ENCODE data around the gene TOMM5. TPM values are rescaled to one million over a fixed set of nuclear protein-coding genes. Genes with fewer than 3 reads are reported as not detected.

TOMM5 gene
- total and polyA plus RNA-seq, 2 of the 4 experiments (the other 2 are of a cell fraction), result 159 to 206 TPM

DNA sequence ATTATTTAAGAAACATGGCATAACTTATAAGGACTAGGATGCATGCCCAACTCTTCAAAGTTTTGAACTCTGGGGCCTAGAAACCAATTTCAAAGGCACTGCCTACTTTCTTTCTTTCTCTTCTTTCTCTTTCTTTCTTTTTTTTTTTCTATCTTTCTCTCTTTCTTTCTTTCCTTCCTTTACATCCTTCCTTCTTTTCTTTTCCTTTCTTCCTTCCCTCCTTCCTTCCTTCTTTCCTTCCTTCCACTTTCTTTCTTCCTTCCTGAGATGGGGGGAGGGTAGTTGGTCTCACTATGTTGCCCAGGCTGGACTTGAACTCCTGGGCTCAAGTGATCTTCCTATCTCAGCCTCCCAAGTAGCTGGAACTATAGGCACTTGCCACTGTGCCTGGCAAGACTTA lies 15.9 kb upstream of the TOMM5 start:
- H2BK15ac ChIP-seq (ENCODE audit: low read depth, low read length), result no peak overlapping the region
- no peak for ATAC-seq (ENCODE audit: low read depth)
- H2AK9ac ChIP-seq (replicated peaks; ENCODE audit: low read depth, low read length, poor library complexity), result no peak overlapping the region
- no peaks in the 10 kb centered on the region for H3K9me3 ChIP-seq (ENCODE audit: control insufficient read depth, insufficient read depth, low read length)
- no peak for DNase-seq
- H3K9ac ChIP-seq (ENCODE audit: low read depth, low read length), result no peak overlapping the region
- H3K27me3 ChIP-seq (ENCODE audit: control insufficient read depth, insufficient read depth, low read length), result peaks cover 28% of the 10 kb centered on the region
- no peak overlapping the region for H3K27ac ChIP-seq (ENCODE audit: insufficient read depth, low read length)
- H3K4me2 ChIP-seq (ENCODE audit: low read depth, low read length), result no peak overlapping the region
- in situ Hi-C loops (cut with MboI; ENCODE audit: low sequenced_read_pairs), result no loop called here
- no peaks in the 10 kb centered on the region for H4K20me1 ChIP-seq (ENCODE audit: insufficient read depth, low read length)
- H3K4me3 ChIP-seq (ENCODE audit: insufficient read depth, low read depth, low read length), result no peak overlapping the region
- no peaks in the 10 kb centered on the region for H3K36me3 ChIP-seq (ENCODE audit: control insufficient read depth, insufficient read depth, low read length)
- no peak overlapping the region for H4K5ac ChIP-seq (ENCODE audit: low read depth, low read length)
- H2AK5ac ChIP-seq (ENCODE audit: low read depth, low read length), result no peak overlapping the region
- no peak for TF ChIP-seq CHD1 (IDR thresholded peaks at IDR 0.05; ENCODE audit: low read depth, low read length)
- TF ChIP-seq USF2 (IDR thresholded peaks at IDR 0.05; ENCODE audit: low read depth, low read length), result no peak
- no peak for TF ChIP-seq MAZ (IDR thresholded peaks at IDR 0.05; ENCODE audit: borderline replicate concordance, low read depth, low read length)
- TF ChIP-seq CEBPB (IDR thresholded peaks at IDR 0.05; ENCODE audit: low read depth, low read length), result no peak
- TF ChIP-seq, protein P1, sequence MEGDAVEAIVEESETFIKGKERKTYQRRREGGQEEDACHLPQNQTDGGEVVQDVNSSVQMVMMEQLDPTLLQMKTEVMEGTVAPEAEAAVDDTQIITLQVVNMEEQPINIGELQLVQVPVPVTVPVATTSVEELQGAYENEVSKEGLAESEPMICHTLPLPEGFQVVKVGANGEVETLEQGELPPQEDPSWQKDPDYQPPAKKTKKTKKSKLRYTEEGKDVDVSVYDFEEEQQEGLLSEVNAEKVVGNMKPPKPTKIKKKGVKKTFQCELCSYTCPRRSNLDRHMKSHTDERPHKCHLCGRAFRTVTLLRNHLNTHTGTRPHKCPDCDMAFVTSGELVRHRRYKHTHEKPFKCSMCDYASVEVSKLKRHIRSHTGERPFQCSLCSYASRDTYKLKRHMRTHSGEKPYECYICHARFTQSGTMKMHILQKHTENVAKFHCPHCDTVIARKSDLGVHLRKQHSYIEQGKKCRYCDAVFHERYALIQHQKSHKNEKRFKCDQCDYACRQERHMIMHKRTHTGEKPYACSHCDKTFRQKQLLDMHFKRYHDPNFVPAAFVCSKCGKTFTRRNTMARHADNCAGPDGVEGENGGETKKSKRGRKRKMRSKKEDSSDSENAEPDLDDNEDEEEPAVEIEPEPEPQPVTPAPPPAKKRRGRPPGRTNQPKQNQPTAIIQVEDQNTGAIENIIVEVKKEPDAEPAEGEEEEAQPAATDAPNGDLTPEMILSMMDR (conservative IDR thresholded peaks at IDR 0.05; ENCODE audit: low read depth, low read length), result no peak
- no peak for TF ChIP-seq BHLHE40 (IDR thresholded peaks at IDR 0.05; ENCODE audit: low read depth, low read length)
- TF ChIP-seq MXI1 (IDR thresholded peaks at IDR 0.05; ENCODE audit: borderline replicate concordance, low read depth, low read length), result no peak
- TF ChIP-seq RCOR1 (IDR thresholded peaks at IDR 0.05; ENCODE audit: insufficient replicate concordance, low read length), result no peak
- TF ChIP-seq NFE2L2 (IDR thresholded peaks at IDR 0.05; ENCODE audit: low read depth, low read length), result no peak
- TF ChIP-seq RFX5 (IDR thresholded peaks at IDR 0.05; ENCODE audit: low read depth, low read length), result no peak
- no peak for TF ChIP-seq MAFK (IDR thresholded peaks at IDR 0.05; ENCODE audit: low read depth, low read length)
- TF ChIP-seq POLR2A (IDR thresholded peaks at IDR 0.05; ENCODE audit: low read depth, low read length), result no peak
- no peak for TF ChIP-seq SMC3 (IDR thresholded peaks at IDR 0.05; ENCODE audit: low read depth, low read length)
- no peak for TF ChIP-seq FOS (IDR thresholded peaks at IDR 0.05; ENCODE audit: low read depth, low read length)
- no peak for TF ChIP-seq RAD21 (IDR thresholded peaks at IDR 0.05; ENCODE audit: low read length)
- TF ChIP-seq, protein P2, sequence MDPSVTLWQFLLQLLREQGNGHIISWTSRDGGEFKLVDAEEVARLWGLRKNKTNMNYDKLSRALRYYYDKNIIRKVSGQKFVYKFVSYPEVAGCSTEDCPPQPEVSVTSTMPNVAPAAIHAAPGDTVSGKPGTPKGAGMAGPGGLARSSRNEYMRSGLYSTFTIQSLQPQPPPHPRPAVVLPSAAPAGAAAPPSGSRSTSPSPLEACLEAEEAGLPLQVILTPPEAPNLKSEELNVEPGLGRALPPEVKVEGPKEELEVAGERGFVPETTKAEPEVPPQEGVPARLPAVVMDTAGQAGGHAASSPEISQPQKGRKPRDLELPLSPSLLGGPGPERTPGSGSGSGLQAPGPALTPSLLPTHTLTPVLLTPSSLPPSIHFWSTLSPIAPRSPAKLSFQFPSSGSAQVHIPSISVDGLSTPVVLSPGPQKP (IDR thresholded peaks at IDR 0.05; ENCODE audit: borderline replicate concordance, low read depth, low read length), result no peak
- H3K4me1 ChIP-seq (ENCODE audit: control insufficient read depth, insufficient read depth, low read length), result no peaks in the 10 kb centered on the region
- no TSS peak for BruUV-seq (replicated peaks)
- H3K23ac ChIP-seq (ENCODE audit: low read depth, low read length), result no peak overlapping the region
- H2AFZ ChIP-seq (replicated peaks; ENCODE audit: low read length, poor library complexity), result no peak overlapping the region
- no peak overlapping the region for H2BK120ac ChIP-seq (ENCODE audit: low read depth, low read length)
- H3K56ac ChIP-seq (ENCODE audit: extremely low read depth, insufficient read depth, low read length), result no peak overlapping the region
- H2BK5ac ChIP-seq (ENCODE audit: low read depth, low read length, poor library complexity, severe bottlenecking), result no peak overlapping the region
- H3K9me1 ChIP-seq (ENCODE audit: insufficient read depth, low read length), result no peaks in the 10 kb centered on the region
- ChIA-PET CTCF (no interaction called here), POLR2A (ENCODE audit: unreplicated experiment) (no interaction called here)
- no peak overlapping the region for H3K18ac ChIP-seq (ENCODE audit: low read depth, low read length)
- H3K14ac ChIP-seq (replicated peaks; ENCODE audit: low read depth, low read length), result no peak overlapping the region
- no peak overlapping the region for H4K91ac ChIP-seq (ENCODE audit: insufficient read depth, low read depth, low read length)
- no peaks in the 10 kb centered on the region for H3K79me1 ChIP-seq (ENCODE audit: low read depth in 1 of 2, low read length in 2 of 2)
- dilution Hi-C loops (cut with HindIII; ENCODE audit: low sequenced_read_pairs, unreplicated experiment), result no loop called here
- no peak overlapping the region for H2BK20ac ChIP-seq (ENCODE audit: low read depth, low read length)
- intact Hi-C loops (cut with micrococcal nuclease), result no loop called here
- H3K4ac ChIP-seq (ENCODE audit: low read depth, low read length), result no peak overlapping the region
- H4K8ac ChIP-seq (ENCODE audit: low read depth in 2 of 2, low read length in 2 of 2), result no peak overlapping the region
